ENCODE measurements around the gene DNLZ.

Gene DNLZ

GRCh38 chr9:136358016-136358415 is 5.5 kb downstream of the DNLZ start:
- no peak for DNase-seq

GRCh38 chr9:136357202-136357725 is 6.3 kb downstream of the DNLZ start:
- no peak for DNase-seq

GRCh38 chr9:136355616-136356557 is 7.7 kb downstream of the DNLZ start:
- no peak for DNase-seq

- DNase-seq = no peak
These were observed 8.9 kb downstream of the DNLZ start for GRCh38 chr9:136354592-136355085.

GRCh38 chr9:136353757-136354488 is 9.6 kb downstream of the DNLZ start:
- no peak for DNase-seq

- DNase-seq = no peak
These were observed 10.5 kb downstream of the DNLZ start for GRCh38 chr9:136353088-136353487.

GRCh38 chr9:136352682-136353081 is 10.9 kb downstream of the DNLZ start:
- peak in 1 of 2 experiments; percentile 35 for DNase-seq

- peak; percentile 44 to 48 for DNase-seq
These were observed 11.7 kb downstream of the DNLZ start for GRCh38 chr9:136351868-136352267.

GRCh38 chr9:136351252-136351800 is 12.2 kb downstream of the DNLZ start:
- no peak for DNase-seq

- DNase-seq = no peak
These were observed 14.0 kb downstream of the DNLZ start for GRCh38 chr9:136349546-136349945.

GRCh38 chr9:136348691-136349090 is 14.9 kb downstream of the DNLZ start:
- no peak for DNase-seq

- DNase-seq = no peak
These were observed 15.9 kb downstream of the DNLZ start for GRCh38 chr9:136347472-136348256.

- DNase-seq = no peak
These were observed 16.5 kb downstream of the DNLZ start for GRCh38 chr9:136346927-136347465.

GRCh38 chr9:136346157-136346481 is 17.4 kb downstream of the DNLZ start:
- DNase-seq = no peak

GRCh38 chr9:136345281-136346156 is 18.0 kb downstream of the DNLZ start:
- DNase-seq = peak; percentile 41 to 47

- no peak for DNase-seq
These were observed 18.8 kb downstream of the DNLZ start for GRCh38 chr9:136344544-136345280.

GRCh38 chr9:136343884-136344269 is 19.7 kb downstream of the DNLZ start:
- no peak for DNase-seq

- no peak for DNase-seq
These were observed 20.2 kb downstream of the DNLZ start for GRCh38 chr9:136343121-136343883.

All from SHP77 (cell line).